AG09309 (cell line): Measurements from ENCODE around the gene GGCT.

Experiments
- DNase-seq: peaks from one replicate; pipeline ENCODE4 v3.0.0-alpha.2; 2010; ENCODE audit warnings: low read depth
- H3K4me3 ChIP-seq: 2 replicates; pipeline ENCODE4 v1.5.1; 2011; ENCODE audit warnings: mild to moderate bottlenecking, low read depth, low read length, moderate library complexity; ENCODE audit not compliant: control insufficient read depth
- TF ChIP-seq, protein P1 (sequence below): IDR thresholded peaks from 2 replicates; pipeline ENCODE4 v1.5.1; 2011; ENCODE audit warnings: mild to moderate bottlenecking, low read depth, low read length, inconsistent platforms; ENCODE audit not compliant: insufficient read depth, control insufficient read depth; ENCODE audit errors: missing control alignments

The GGCT gene

DNA sequence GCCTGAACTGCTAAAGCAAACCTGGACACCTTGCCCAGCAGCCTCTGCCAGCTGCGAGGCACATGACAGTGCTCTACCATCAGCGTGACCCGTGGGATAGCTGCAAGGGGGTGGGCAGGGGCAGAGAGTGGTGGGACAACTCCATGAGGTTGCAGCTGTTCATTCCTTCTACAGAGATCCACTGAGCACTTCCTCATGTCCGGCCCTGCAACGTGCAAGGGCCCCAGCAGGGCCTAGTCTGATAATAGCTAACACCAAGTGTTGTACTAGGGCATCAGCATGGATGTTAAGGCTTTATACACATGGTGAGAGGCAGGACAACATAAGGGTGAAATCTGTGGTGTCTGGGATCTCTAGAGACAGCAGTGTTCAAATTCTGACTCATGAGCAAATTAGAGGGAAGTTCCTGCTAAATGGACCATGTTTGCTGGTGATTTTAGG is 40.4 kb downstream of the GGCT start:
- TF ChIP-seq, protein P1, sequence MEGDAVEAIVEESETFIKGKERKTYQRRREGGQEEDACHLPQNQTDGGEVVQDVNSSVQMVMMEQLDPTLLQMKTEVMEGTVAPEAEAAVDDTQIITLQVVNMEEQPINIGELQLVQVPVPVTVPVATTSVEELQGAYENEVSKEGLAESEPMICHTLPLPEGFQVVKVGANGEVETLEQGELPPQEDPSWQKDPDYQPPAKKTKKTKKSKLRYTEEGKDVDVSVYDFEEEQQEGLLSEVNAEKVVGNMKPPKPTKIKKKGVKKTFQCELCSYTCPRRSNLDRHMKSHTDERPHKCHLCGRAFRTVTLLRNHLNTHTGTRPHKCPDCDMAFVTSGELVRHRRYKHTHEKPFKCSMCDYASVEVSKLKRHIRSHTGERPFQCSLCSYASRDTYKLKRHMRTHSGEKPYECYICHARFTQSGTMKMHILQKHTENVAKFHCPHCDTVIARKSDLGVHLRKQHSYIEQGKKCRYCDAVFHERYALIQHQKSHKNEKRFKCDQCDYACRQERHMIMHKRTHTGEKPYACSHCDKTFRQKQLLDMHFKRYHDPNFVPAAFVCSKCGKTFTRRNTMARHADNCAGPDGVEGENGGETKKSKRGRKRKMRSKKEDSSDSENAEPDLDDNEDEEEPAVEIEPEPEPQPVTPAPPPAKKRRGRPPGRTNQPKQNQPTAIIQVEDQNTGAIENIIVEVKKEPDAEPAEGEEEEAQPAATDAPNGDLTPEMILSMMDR: no peak
- no peak for DNase-seq
- H3K4me3 ChIP-seq: no peak overlapping the region

DNA sequence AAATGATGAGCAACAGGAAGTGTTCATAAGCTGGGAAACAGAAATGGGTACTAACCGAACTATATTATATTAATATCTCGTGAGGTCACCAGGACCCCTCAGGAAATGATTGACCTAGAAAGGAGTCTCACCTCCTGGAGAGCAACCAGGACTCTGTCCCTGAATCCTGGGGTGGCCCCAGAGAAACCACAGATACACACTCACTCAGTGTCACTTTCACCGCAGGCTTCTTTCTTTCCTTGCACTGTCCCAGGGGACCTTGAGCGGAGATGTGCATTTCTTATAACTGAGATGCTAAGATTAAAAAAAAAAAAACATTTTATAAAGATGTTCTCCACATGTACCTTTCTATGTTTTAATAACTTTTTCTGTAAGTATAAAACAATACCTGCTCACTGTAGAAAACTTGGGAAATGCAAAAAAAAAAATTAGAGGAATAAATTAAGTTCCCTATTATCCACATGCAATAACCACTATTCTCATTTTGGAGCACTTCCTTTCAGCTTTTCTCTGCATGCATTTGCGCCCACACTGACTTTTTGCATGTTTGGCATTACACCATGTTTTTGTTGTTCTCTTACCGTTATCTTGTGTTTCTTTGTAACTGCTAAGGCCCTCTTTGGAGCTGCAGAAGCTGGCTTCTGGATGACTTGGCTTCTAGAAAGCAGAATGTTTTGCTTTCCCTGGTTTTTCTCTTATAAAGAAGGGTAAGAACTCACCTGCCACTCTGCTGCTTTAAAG is 41.1 kb downstream of the GGCT start:
- DNase-seq: no peak
- H3K4me3 ChIP-seq: no peak overlapping the region

DNA sequence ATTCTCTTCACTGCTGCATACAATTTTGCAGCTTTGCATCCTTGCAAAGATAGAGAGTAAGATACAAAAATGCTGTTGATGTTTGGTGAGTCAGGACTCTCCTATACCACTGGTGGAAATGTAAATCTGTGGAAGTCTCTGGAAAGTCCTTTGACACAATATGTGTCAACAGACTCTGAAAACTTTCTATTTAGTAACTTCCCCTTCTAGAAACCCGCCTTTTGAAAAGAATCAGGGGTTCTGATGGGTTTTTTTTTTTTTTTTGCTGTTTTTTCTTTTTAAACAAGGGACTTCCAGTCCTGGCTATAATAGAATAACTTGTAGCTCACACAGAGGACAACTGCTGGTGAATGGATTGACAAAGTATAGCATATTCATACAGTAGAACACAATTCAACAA is 42.5 kb downstream of the GGCT start:
- TF ChIP-seq, protein P1: no peak
- no peak overlapping the region for H3K4me3 ChIP-seq
- DNase-seq: no peak

More for the DNA sequence above, 41.1 kb downstream of the GGCT start:
- TF ChIP-seq, protein P1: no peak

DNA sequence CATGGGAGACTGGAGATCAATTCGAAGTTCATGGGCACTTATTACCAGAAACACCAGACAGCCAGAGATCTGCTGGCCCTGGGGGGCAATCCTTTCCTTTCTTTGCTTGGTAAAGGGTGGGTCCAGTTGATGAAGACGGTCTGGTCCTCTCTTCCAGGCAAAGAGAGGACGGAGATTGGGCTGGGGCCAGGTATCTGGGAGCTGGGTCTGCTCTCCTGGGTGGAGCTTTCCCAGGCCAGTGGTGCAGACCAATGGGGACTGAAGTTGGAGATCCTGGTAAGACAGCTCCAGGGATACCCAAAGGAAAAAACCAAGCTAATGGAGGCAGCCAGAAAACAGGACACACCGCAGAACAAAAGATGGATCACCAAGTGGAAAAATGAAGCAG is 44.4 kb downstream of the GGCT start:
- H3K4me3 ChIP-seq: no peak overlapping the region
- TF ChIP-seq, protein P1: no peak
- no peak for DNase-seq

DNA sequence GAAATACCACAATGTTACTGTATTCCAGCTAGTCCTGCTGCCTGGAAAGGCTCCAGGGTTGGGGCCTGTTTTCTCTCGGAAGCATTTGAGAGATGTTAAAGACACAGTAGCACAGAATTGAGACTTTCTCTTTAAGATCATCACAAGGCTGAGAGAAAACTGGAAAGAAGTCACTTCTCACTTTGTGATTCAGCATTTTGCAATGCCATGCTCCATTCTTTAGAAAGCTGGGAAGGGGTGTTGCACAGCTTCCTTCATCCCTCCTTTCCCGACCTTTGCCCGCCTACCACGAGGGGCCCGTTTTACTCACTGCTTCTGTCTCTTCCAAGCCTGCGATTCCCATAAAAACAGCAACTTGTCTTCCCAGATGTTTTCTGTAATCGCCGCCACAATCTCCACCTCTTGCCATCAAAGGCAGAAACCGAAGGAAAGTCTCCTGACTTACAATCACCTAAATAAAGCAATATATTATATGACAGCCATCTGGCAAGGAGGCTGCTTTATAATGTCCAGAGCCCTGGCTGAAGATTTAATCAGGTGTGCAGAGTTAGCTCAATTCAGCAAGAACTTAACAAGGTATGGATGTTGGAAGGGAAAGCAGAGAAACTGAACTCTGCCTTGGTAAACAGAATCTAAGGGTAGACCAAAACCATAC is 44.9 kb downstream of the GGCT start:
- TF ChIP-seq, protein P1: no peak
- peak; percentile 91 for DNase-seq
- no peak overlapping the region; the same call in 1 of the 2 replicates for H3K4me3 ChIP-seq

DNA sequence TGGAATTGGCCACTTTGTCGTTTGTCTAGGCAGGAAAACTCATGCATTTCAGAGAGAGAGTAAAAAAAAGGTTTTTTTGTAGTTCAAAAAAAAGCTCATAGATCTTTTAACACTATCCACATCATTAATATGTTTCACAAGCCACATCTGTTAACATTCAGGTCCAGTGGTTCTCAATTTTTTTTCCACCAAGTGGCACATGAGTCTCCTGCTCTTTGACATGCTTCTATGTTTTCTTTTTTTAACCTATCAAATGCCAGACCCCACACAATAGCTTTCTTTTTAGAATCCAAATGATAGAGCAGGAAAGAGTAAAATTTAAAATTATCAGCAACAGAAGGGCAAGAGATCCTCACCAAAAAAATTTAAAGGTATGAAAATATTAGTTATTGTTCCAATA is 46.3 kb downstream of the GGCT start:
- H3K4me3 ChIP-seq: no peak overlapping the region
- TF ChIP-seq, protein P1: no peak
- DNase-seq: no peak
